NCI-H1417 treated with DMSO at 0.1 percent for 48 hours (cell line): ENCODE measurements around the gene SLC2A4RG.
"Not testable (repeated sequence)": the region's sequence is repeated elsewhere in the genome, so short reads cannot be mapped to it uniquely, and the experiment has no call there.

Experiments
- DNase-seq: peaks from one replicate; lab custom pipeline; 2025; lab: John Stamatoyannopoulos, UW

The SLC2A4RG gene

DNA sequence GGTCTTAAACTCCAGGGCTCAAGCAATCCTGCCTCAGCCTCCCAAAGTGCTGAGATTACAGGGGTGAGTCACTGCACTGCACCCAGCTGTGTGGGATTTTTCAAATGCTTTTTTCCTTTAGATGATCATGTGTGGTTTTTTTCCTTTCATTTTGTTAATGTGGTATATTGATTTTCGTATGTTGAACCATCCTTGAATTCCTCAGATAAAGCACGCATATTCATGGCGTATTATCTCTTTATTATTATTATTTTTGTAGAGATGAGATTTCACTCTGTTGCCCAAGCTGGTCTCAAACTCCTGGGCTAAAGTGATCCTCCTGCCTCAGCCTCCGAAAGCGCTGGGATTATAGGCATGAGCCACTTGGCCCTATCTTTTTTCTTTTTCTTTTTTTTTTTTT, 24.7 kb upstream of the SLC2A4RG start:
- DNase-seq, result no peak

- DNase-seq, result no peak
Observed at GRCh38 chr20:63718996-63719395, 20.6 kb upstream of the SLC2A4RG start.

DNA sequence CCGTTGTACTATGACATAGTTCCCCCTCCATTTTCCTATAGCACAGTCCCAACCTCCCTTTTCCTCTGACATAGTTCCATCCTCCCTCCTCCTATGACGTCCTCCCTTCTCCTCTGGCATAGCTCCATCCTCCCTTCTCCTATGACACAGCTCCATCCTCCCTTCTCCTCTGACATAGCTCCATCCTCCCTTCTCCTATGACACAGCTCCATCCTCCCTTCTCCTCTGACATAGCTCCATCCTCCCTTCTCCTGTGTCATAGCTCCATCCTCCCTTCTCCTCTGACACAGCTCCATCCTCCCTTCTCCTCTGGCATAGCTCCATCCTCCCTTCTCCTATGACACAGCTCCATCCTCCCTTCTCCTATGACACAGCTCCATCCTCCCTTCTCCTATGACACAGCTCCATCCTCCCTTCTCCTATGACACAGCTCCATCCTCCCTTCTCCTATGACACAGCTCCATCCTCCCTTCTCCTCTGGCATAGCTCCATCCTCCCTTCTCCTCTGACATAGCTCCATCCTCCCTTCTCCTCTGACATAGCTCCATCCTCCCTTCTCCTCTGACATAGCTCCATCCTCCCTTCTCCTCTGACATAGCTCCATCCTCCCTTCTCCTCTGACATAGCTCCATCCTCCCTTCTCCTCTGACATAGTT, 16.5 kb upstream of the SLC2A4RG start:
- not testable (repeated sequence) for DNase-seq

DNA sequence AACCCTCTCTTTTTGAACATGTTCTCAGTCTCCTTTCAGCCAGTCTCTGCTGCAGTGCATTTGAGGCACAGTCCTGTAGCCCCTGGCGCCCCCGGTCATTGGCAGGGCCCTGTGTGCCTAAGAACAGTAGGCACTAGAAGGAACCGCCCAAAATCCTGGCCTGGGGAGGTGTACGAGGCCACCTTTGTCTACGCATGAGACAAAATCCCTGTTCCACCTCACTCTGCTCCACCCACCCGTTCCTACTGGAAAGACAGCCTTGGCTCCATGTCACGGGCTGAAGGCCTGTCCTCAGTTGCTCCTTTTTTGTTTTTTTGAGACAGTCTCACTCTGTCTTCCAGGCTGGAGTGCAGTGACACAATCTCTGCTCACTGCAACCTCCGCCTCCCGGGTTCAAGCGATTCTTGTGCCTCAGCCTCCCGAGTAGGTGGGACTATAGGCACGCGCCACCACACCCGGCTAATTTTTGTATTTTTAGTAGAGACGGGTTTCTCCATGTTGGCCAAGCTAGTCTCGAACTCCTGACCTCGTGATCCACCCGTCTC, 9.3 kb upstream of the SLC2A4RG start:
- not testable (repeated sequence) for DNase-seq

DNA sequence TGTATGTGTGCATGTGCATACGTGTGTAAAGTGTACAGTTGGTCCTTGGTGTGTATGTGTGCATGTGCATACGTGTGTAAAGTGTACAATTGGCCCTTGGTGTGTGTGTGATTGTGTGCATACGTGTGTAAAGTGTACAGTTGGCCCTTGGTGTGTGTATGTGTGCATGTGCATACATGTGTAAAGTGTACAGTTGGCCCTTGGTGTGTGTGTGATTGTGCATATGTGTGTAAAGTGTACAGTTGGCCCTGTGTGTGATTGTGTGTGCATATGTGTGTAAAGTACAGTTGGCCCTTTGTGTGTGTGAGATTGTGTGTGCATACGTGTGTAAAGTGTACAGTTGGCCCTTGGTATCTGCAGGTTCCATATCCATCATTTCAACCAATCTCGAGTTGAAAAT, 8.2 kb upstream of the SLC2A4RG start:
- no peak for DNase-seq

- no peak for DNase-seq
Observed at GRCh38 chr20:63732118-63733095, 7.2 kb upstream of the SLC2A4RG start.

DNA sequence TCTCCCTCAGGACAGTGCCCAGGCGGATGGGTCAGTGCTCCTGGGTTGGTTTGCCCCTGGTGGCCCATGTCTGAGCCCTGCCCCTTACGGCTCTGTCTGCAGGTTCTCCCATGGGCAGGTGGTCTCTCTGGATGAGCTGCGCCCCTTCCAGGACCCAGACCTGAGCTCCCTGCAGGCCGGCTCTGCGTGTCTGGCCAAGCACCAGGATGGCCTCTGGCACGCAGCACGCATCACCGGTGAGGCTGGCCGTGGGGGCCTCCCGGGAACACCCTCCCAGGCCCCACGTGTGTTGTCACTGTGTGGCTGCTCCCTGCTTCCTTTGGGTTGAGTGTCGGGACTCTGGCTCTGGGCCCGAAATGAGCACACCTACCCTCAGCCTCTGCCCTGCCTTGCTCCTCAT, 6.5 kb upstream of the SLC2A4RG start:
- DNase-seq, result no peak

- no peak for DNase-seq
Observed at GRCh38 chr20:63733579-63734081, 5.9 kb upstream of the SLC2A4RG start.

DNA sequence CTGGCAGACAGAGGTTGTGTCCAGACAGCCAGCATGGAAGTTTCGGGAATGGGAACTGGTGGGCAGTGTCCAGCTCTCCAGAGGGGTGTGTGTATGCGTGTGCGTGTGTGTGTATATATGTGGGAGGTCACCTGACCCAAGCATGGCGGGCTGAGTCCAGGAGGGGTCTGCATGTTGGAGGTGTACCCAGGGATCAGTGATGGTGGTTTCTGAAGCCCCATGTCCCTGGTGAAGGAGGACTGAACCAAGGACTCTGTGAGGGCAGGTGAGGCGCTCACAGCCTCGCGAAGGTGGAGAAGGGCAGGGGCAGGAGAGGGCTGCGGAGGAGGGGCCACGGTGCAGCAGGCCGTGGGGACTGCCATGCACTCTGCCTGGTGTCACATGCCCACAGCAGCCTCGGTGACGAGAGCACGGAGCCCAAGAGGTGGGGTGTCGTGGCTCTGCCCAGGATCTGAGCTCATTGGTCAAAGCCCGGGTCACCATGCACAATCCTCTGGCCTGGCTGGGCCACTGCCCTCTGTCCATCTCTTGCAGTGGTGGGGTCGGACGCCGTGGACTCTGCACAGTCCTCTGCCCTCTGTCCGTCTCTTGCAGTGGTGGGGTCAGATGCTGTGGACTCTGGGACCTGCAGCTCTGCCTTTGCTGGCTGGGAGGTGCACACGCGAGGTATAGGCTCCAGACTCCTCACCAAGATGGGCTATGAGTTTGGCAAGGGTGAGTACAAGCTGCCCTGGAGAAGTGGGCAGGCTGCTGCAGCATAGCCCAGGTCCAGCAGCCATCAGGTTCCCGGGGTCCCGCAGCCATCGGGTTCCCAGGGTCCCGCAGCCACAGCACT, 5.2 kb upstream of the SLC2A4RG start:
- no peak for DNase-seq

DNA sequence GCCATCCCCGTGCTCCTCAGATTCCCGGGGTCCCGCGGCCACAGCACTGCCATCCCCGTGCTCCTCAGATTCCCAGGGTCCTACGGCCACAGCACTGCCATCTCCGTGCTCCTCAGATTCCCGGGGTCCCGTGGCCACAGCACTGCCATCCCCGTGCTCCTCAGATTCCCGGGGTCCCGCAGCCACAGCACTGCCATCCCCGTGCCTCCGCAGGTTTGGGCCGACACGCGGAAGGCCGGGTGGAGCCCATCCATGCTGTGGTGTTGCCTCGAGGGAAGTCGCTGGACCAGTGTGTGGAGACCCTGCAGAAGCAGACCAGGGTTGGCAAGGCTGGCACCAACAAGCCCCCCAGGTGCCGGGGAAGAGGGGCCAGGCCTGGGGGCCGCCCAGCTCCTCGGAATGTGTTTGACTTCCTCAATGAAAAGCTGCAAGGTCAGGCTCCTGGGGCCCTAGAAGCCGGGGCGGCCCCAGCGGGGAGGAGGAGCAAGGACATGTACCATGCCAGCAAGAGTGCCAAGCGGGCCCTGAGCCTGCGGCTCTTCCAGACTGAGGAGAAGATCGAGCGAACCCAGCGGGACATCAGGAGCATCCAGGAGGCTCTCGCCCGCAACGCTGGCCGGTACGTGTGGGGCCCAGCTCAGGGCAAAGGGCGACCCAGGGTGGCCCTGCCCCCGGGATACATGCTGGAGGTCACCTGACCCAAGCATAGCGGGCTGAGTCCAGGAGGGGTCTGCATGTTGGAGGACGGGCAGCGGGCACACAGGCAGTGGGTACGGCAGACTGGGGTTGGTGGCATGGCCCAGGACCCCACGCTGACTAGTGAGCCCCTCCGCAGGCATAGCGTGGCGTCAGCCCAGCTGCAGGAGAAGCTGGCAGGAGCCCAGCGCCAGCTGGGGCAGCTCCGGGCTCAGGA, 4.4 kb upstream of the SLC2A4RG start:
- no peak for DNase-seq

- no peak for DNase-seq
Observed at GRCh38 chr20:63735859-63736718, 3.5 kb upstream of the SLC2A4RG start, which contains the start of gene LIME1. Gene LIME1 (plus strand): TSS chr20:63736664. CDS start chr20:63737550, 886 bp downstream.

DNA sequence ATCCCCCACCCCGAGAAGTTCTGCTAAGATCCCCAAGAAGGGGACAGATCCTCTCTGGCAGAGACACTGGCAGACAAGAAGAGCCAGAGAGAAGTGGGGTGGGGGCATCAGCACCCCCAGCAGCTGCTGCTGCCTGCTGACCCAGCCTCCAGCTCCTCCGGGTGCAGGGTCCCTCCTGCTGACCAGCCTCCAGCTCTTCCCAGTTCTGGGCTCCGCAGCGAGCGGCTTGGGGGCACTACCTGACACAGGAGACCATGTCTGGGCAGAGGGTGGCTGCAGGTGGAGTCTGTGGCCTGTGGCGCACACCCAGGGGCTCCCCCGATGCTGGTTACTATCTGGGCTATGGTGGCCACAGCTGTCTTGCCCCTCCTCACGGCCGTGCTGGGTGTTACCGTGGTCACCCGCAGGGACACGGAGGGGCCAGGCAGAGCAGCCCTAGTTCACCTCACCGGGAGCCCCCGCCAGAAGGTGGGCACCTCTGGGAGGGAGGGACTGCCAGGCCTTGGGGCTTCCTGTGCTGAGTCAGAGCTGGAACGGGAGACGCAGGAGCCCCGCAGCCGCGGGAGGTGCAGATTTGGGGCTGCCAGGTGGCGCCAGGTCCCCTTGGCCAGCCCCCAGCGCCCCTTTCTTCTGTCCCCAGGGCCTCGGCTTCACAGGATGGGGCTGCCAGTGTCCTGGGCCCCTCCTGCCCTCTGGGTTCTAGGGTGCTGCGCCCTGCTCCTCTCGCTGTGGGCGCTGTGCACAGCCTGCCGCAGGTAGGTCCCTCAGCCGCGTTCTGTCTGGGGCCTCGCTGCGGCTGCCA, 2.5 kb upstream of the SLC2A4RG start:
- no peak for DNase-seq

- DNase-seq, result no peak
Observed at GRCh38 chr20:63737695-63737944, 2.0 kb upstream of the SLC2A4RG start.

DNA sequence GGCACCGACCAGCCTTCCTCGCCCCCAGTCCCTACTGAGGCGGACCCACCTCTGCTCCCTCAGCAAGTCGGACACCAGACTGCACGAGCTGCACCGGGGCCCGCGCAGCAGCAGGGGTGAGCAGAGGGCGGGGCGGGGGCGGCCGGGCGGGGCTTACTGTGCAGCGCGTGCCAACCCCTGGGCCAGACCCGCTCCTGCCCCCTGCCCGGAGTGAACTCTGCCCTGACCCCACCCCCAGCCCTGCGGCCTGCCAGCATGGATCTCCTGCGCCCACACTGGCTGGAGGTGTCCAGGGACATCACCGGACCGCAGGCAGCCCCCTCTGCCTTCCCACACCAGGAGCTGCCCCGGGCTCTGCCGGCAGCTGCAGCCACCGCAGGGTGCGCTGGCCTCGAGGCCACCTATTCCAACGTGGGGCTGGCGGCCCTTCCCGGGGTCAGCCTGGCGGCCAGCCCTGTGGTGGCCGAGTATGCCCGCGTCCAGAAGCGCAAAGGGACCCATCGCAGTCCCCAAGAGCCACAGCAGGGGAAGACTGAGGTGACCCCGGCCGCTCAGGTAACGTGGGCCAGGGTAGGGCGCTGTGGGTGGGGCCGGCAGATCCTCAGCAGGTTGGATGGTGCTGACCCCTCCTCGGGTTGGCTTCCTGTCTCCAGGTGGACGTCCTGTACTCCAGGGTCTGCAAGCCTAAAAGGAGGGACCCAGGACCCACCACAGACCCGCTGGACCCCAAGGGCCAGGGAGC, 1.5 kb upstream of the SLC2A4RG start:
- no peak for DNase-seq

DNA sequence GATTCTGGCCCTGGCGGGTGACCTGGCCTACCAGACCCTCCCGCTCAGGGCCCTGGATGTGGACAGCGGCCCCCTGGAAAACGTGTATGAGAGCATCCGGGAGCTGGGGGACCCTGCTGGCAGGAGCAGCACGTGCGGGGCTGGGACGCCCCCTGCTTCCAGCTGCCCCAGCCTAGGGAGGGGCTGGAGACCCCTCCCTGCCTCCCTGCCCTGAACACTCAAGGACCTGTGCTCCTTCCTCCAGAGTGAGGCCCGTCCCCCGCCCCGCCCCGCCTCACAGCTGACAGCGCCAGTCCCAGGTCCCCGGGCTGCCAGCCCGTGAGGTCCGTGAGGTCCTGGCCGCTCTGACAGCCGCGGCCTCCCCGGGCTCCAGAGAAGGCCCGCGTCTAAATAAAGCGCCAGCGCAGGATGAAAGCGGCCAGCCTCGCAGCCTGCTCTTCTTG, 868 bp upstream of the SLC2A4RG start:
- no peak for DNase-seq

DNA sequence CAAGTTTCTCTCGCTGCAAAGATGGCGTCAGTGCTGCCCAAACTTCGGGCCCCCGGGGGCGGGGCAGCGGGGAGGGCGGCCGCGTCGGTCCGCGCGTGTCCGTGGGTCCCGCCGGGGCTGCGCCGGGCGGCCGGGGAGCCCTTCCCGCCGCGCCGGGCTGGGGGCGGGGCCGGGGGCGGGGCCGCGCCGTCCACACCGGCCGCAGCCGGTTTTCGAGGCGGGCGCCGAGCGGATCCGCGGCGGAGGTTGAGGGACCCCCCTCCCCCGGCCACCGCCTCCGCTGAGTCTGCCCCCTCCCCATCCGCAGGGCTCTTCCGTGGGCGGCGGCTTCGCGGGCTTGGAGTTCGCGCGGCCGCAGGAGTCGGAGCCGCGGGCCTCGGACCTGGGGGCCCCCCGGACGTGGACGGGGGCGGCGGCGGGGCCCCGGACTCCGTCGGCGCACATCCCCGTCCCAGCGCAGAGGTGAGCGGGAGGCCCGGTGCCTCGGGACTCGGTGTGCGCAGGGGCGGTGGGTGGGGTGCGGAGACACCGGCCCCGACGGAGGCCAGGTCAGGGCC, 572 bp downstream of the SLC2A4RG start:
- no peak for DNase-seq

- no peak for DNase-seq
Observed at GRCh38 chr20:63740627-63741353, 1.2 kb downstream of the SLC2A4RG start.

DNA sequence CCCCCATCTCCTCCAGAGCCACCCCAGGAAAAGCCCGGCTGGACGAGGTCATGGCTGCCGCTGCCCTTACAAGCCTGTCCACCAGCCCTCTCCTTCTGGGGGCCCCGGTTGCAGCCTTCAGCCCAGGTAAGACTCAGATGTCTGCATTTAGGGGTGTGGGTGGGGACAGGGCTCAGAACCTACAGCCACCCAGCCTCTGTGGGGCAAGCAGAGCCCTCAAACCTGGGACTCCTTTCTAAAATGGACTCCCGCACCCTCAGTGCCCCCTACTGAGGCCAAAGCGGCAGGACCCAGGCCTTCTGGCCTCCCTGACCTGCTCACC, 1.7 kb downstream of the SLC2A4RG start:
- no peak for DNase-seq
